HG02884 (cell line): ENCODE measurements around the gene LRRC32.

Source experiments
- ATAC-seq: cut with Tn5 transposase; IDR thresholded peaks from one replicate; pipeline ENCODE4 v1.9.1; 2021; ENCODE audit warnings: mild to moderate bottlenecking, moderate library complexity; ENCODE audit not compliant: unreplicated experiment

Gene LRRC32

DNA sequence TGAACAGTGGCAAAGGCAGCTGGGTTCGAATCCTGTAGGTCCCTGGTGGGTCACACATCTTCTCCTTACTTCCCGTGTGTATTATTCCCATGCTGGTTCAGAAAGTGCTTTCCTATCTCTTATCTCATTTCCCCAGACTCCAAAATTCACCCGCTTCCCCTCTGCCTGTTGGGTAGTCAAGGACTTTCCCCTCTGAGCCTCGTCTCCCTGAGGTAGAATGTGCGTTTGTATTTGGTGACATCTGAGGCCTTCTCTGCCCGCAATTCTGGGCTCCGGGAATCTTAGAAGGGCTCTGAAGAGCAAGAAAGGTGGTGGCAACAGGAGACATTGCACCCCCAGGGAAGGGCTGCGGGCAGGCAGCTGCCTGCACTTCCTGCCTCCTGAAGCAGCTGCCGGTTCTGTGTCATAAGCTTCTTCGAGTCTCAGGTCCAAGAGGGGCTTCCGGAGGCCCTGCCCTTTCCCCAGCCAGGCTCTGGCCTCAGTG is 5.9 kb downstream of the LRRC32 start:
- ATAC-seq: no peak

DNA sequence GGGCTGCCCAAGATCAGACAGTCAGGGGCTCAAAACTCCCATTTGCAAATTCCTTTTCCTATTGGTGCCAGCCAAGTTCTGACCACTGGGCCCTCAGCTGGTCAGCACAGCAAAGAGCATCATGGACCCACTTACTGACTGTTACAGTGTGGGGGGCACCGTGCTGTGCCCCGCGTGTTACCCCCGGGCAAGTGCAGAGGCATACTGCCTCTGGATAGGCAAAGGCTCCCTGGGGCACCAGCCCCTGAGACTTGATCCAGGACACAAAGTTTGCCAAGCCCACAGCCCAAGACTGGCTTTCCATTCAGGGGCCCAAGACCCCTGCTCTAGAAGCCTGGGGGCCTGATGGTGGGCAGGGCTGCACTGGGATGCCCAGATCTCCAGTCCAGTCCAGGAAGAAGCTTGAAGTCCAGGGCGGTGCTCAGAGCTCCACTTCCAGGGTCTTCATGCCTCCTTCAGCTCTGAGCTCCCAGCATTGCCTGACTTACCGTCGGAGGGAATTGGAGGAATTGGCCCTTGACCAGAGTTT is 6.6 kb downstream of the LRRC32 start:
- no peak for ATAC-seq

DNA sequence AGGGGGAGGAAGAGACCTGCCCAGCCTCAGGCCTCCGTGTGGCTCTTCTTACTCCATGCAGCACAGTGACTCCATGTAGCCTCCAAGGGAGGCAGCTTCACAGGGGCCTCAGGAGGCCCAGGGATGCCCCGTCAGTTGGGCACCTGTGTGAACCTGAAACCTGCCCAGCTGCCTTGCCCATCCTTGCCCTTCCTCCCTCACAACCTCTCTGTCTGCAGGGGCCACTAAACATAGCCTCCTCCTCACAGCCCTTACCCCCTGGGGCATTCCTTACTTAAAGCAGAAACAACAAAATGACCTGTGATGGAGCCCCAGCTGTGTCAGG is 7.1 kb downstream of the LRRC32 start:
- ATAC-seq: no peak

DNA sequence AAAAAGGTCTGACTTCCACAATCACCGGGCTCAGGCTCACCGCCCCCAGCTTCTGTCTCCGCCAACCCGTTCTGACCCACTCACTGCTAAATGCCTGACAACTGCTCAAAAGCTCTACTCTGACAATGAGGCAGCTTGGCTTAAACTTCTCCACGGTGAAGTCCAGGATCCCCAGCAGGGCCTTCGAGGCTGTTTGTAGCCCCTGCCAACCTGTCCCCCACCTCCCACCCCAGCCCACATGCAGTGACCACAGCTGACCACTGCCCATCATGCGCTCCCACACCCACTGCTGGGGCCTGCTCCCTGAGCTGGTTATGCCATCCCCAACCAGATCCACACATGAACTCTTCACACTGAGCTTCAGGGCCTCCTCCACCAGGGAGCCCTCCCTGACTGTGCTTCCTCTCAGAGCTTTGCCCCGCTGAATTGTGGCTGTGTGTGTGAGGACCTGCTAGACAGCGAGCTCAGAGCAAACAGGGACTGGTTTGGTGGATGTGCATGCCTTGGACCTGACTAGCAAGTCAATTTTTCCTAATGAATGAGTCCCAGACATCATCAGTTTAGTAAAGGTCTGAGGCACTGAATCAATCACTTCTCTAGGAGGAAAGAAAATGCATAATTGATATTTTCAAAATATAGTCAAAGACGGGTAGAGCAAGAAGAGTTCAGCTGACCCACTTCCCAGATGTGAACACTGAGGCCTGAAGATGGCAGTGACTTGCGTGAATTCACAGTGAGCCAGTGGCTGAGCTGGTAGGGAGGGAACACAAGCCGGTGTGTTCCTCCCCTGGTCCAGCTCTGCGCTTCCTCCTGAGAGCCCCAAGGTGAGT is 7.7 kb downstream of the LRRC32 start:
- ATAC-seq: no peak

DNA sequence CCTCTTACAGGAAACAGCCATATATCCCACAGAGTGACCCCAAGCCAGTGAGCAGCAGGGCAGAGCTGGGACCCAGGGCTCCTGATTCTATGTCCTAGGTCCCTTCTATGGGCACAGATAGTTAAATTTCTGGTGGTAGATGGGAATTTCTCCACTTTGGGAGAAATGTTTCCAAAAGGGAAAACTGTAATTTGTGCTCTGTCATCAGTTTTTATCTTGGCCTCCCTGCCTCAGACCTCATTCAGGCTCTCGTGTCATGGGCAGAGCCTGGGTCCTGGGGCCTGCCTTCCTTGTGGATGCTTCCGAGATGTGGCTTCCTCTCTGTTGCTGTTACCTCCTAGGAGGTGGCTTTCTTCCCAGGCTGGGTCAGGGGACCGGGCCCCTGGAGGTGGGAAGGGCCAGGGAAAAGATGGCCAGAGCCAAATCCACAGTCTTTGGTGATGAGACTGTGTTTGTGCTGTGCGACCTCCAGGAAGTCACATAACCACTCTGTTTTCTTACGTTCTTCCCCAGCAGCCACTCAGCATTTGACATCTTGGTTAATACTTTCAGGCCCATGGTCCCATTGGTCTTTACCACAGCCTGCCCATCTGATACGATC is 8.6 kb downstream of the LRRC32 start:
- ATAC-seq: no peak

DNA sequence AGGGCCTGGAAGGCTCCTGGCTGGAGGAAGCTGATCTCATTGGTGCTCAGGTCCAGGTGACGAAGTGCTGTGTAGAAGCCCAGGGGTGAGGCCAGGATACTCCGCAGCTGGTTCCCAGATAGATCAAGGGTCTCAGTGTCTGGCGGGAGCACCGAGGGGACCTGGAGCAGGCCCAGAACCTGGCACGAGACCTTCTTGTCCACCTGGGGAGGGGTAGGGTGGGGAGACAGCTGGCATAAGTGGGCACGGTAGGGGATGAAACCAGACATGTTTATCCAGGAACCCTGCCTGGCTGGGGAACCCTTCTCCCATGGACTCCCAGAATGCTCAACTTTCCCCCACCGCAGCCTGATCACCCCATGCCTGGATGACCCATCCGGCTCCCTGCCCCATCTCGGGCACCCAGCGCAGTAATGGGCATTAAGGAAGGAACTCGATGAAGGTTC is 9.2 kb downstream of the LRRC32 start:
- ATAC-seq: no peak

DNA sequence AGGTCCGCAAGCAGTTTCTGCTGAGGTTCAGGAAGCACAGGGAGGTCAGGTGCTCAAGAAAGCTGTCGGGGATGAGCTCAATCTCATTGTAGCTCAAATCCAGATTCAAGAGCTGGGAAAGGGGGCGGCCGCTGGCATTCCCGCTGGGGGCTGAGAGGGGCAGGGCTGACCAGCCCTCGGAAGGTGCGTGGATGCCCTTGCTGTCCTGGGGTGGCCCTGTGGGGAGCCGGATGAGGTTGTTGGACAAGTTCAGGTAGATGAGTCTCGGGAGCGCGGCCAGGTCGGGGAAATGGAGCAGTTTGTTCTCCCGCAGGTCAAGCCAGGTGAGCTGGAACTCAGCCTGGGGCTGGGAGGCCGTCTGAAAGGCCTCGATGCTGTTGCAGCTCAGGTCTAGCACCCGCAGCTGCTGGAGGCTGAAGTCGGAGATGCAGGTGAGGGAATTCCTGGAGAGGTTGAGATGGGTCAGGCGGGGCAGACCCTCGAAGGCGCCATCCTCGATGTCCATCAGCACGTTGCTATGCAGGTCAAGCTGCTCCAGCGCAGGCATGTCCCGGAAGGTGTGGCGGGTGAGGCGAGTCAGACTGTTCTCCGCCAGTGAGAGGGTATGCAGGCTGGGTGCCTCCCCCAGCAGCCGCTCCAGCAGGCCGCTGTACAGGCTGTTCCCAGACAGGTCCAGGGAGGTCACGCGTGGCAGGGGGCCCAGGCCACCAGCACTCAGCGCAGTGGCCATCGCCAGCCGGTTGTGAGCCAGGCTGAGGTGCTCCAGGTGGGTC is 9.8 kb downstream of the LRRC32 start:
- ATAC-seq: no peak

DNA sequence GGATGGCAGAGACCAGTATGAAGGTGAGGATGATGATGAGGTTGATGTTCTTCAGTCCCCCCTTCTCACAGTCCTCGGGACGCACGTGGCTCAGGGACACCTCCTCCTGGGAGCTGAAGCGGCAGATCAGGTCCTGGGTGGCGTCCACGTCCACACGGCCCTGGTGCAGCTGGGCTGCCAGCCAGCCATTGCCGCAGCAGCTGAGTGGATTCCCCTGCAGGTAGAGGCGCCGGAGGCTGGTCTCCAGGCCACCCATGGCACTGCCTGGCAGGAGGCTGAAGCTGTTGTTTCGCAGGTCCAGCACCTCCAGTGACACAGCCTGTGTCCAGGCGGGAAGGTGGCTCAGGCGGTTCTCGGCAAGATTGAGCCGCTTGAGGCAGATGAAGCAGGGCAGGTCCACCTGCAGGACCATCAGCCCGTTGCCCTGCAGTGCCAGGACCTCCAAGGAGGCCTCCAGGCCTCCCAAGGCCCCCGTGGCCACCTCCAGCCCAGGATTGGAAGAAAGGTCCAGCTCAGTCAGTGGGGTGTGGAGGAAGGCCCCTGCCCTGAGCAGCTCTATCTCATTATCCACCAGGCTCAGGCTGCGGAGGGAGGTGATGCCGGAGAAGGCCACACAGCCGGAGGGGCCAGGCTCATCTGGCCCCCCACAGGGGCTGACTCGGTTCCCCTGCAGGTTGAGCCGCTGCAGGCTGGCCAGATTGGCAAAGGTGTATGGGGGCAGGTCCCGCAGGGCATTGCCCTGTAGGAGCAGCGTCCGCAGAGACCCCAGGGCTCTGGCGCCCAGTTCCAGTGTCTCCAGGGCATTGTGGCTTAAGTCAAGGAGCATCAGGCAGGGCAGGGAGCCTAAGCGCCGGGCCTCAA is 10.6 kb downstream of the LRRC32 start:
- no peak for ATAC-seq

DNA sequence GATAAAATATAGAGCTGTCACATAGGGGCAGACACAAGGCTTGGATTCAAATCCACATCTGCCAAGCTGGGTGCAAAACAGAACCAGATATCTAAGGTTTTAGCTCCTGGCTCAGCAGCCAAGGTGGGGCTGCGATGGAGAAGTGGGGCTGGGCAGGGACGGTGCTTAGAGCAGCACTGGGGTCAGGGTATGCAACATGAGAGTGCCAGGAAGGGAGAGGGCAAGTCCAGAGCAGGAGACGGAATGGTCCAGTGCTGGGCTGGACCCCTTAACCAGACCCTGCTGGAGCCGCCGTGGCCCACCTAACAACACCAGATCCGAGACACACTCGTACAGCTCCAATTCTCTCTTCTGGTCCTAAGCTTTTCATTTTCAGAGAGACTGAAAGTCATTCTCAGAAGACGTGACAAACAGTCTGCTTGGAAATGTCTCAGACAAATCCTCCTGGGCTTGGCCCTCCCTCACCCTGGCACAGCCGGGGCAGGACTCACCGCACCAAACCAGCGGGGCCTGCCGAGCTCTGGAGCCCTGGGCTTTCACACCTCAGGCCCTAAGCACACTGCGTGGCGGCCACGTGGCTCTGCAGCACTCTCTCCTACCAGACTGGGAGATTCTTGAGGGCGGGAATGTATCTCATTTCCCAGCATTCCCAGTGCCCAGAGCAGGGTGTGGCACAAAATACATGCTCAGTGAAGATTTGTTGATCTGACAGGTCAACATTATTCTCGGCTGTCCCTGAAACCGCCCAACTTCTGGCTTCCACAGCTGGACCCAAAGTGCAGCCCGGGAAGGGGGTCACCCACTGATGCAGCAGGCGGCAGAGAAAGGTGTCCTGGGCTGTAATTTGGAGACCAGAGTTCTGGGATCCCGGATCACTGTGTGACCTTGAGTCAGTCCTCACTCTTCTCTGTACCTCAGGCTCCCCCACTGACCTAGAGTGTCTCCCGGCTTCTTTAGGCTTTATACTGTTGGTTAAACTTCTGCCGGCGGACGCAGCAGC is 11.6 kb downstream of the LRRC32 start:
- no peak for ATAC-seq

DNA sequence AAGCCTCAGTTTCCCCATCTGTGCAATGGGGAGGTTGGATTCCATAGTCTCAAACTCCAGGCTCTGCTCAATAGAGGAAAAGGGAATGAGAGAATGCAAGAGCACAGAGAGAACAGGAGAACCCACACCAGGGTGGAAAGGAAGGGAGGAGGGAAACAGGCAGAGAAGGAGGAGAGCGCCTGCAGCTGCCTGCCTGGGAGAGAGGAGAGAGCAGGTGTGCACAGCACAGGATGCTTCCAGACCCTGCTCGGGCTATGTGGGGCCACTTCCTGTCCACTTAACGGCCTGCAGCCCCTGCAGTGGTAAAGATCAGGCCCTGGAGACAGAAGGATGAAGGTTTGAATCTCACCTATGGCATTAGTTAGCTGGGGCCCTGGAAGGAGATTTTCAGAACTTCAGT is 12.3 kb downstream of the LRRC32 start:
- ATAC-seq: no peak

DNA sequence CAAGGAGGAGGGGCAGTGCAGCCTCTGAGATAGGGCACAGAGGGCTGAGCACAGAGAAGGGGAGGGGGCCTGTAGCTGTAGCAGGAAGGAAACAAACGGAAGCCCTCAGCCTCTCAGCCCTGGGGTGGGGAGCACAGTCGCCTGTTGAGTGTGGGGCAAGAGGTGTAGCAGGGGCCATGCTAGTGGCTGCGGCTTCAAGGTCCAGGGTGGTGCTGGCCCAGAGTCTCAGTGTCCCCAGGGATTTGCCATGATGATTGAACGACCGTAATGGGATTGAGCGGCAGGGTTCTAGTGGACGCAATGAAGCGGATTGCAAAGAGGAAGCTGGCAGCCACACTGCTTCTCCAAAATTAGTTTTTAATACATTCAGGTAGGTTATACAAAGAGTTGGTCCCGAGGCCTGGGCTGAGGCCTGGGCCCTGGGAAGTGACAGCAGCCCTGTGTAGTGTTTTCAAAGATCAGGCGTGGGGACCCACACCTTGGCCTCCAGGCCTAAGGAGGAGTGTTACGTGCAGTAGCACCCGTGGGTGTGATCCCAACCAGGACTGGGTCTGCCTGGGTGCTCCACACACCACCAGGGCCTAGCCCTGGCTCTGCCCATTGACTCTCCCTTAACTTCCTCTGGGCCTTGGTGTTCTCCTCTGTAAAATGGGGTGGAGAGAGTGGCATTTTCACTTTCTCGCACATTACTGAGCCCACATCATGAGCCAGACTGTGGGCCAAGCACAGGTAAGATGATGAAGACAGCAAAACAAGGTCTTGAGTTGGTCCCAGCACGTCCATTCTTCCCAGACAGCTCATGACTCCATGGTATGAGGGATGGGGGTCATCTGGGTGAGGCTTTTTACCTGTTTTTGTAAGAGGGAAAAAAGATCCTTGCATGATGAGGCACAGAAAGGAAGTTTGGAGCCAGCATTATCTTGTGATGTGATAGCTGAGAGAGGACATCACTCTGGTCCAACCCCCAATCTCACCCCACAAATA is 13.1 kb downstream of the LRRC32 start:
- ATAC-seq: no peak

DNA sequence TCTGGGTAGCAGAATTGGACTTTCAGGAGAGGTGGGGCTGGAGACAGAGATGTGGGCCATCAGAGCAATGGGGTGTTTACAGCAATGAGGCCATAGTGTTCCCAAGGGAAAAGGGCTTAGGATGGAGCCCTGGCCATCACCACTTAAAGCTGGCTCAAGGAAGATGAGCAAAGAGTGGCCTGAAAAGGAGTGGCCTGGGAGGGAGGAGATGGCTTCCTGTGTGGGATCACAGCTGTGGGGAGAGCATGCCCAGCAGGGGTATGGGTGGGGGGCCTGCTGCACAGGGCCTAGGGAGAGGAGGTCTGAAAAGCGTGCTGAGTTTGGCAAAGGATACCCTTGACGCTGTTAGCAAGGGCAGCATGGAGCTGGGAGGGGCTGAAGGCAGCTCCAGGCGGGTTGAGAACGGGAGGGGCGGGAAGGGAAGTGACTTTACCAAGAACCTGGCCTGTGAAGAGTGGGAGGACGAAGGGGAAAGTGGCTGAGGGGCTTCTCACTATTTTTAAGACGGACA is 13.9 kb downstream of the LRRC32 start:
- no peak for ATAC-seq

DNA sequence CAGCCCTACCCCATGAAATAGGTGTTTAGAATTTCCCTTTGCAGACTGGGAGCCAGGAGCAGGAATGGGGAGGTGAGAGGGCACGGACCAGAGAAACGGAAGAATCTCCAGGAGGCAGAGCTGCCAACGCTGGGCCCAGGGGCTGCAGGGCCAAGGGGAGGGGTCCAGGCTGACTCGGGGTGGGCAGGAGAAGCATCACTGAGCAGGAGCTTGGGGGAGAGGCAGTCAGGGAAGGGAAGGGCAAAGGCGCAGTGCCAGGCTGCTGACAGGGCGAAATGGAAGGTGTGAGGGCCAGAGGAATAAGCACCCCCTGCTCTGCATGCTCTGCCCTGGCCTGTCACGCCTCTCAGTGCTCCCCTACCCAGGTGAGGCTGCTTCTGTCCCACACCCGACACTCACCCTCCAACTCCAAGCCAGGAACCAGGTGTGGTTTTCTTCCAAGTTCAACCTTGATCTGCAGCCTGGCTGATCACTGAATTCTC is 14.5 kb downstream of the LRRC32 start:
- ATAC-seq: no peak

DNA sequence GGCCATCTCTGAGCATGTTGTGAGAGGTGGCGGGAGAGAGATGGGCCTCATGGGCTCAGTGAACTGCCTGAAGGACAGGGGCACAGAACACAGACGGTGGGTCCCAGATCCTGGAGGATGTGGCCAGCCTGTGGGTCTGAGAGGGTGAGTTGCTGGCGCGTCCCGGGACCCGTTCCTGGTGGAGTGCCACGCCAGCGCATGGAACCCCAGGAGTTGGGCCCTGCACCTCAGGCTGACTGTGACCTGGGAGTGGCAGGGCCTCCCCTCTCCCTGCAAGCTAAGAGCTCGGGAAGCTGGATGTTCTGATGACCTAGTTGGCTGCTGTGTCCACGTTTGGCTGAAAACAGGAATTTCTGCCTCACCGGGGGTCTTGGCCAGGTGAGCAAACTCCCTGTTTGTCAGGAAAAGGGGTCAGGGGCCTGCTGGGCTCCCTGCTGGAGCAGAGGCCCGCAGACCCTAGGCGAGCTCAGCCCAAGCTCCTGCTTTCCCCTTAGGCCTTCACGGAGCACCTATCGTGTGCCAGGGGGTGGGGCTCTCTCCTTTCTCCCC is 15.0 kb downstream of the LRRC32 start:
- ATAC-seq: no peak

DNA sequence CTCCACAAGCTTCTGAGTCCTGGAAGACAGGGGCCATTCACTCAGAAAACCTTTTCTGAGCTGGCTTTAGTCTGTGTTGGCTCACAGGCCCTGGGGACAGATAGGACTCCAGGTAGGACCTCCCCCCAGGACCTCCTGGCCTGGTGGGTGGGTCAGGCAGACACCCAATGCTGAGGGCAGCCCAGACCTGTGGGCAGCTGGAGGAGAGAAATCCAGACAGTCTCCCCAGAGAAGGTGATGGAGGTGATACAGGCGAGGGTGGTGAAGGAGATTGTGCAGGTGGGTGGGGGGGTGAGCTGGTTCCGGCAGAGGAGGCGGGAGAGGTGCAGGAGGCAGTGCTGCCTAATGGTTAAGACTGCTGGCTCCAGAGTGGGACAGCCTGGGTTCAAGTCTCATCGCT is 15.6 kb downstream of the LRRC32 start:
- no peak for ATAC-seq

DNA sequence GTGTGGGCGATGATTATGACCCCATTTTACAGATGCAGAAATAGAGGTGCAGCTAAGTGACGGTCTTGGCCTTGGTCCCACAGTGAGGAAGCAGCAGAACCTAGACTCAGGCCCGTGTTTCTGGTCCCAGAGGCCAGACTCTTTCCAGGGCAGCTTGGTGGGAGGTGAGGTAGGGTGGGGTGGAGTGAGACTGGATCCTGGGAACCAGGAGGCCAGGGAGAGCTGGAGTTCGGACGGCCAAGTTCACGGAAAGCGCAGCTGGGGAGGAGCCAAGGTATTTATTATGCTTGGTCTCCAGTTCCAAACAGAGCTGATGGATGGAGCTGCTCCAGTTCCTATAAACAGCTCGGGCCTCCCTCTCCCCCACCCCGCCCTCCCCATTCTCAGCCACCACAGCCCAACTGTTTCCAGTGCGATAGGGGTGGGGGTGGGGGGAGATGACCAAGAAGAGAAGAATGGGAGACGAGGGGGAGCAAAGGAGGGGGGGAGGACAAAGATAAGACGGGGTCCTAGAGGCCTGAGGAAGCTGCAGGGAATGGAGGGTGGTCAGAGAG is 16.2 kb downstream of the LRRC32 start:
- no peak for ATAC-seq

DNA sequence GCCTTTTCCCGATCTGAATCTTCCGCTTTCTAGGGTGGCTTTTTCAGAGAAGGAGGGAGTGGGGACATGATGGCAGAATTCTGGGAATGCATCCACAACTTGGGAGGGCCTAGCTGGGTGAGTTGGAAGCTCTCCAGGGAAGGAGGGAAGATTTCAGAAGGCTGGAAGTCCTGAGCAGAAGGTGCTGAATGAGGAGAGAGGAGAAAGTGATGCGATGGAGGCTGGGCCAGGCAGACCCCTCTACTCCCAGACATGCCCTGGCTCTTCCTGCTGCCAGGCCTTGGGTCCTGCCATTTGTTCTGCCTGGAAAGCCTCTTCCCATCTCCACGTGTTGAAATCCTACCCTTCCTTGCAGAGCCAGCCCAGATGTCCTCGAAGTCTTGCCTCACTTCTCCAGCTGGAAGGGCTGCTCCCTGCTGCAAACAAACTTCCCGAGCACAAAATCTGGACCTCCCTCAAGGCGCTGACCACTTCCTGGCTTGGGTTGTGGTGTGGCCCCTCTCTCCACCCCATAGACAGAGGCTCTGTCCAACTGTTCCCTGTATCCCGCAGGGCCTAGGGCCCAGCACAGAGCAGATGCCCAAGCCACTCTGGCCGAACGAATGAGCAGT is 16.8 kb downstream of the LRRC32 start:
- no peak for ATAC-seq
